OCI-LY7 (cell line): Measurements from ENCODE around the gene UBE2J2. TPM values are rescaled to one million over a fixed set of nuclear protein-coding genes. Genes with fewer than 3 reads are reported as not detected.

Experiments used
- BruUV-seq: library from RNA; stranded (reverse); fragments of 400-500 nt; replicated peaks from 2 replicates; lab custom pipeline; 2021; lab: Mats Ljungman, UMichigan
- CTCF ChIA-PET: fragments of 300-600 bp; sonication (Branson Sonifier 250); formaldehyde crosslinking; loops from one replicate; lab custom pipeline; 2022; ENCODE audit warnings: antibody characterized with exemption; ENCODE audit not compliant: unreplicated experiment; lab: Charles Lee
- POLR2A ChIA-PET: fragments of 300-600 bp; sonication (Branson Sonifier 250); formaldehyde crosslinking; loops from one replicate; lab custom pipeline; 2022; ENCODE audit warnings: antibody characterized with exemption; lab: Charles Lee
- DNase-seq: peaks from one replicate; pipeline ENCODE4 v3.0.0-alpha.2; 2015; ENCODE audit warnings: low spot score
- H2AFZ ChIP-seq: fragments of 200-600 bp; sonication (generic), shearing (Covaris generic); 2 replicates; pipeline ENCODE4 v1.6.1; 2014; ENCODE audit warnings: mild to moderate bottlenecking, antibody characterized with exemption, low read length, moderate library complexity
- H3K27ac ChIP-seq: fragments of 200-600 bp; sonication (generic); 2 replicates; pipeline ENCODE4 v1.5.1; 2014; ENCODE audit warnings: mixed run types, low read depth, mild to moderate bottlenecking, moderate library complexity, low read length, inconsistent platforms; ENCODE audit not compliant: poor library complexity, severe bottlenecking
- H3K36me3 ChIP-seq: fragments of 200-600 bp; sonication (generic); 2 replicates; pipeline ENCODE4 v1.6.1; 2014; ENCODE audit warnings: mild to moderate bottlenecking, antibody characterized with exemption, low read length, moderate library complexity, mixed read lengths; ENCODE audit not compliant: insufficient read depth
- H3K4me1 ChIP-seq: fragments of 200-600 bp; sonication (generic); 2 replicates; pipeline ENCODE4 v1.5.1; 2014; ENCODE audit warnings: mild to moderate bottlenecking, low read length; ENCODE audit not compliant: insufficient read depth, poor library complexity, severe bottlenecking
- H3K4me2 ChIP-seq: fragments of 200-600 bp; sonication (generic); 2 replicates; pipeline ENCODE4 v1.6.1; 2014; ENCODE audit warnings: mild to moderate bottlenecking, low read length
- H3K4me3 ChIP-seq: fragments of 200-600 bp; sonication (generic); 2 replicates; pipeline ENCODE4 v1.5.1; 2014; ENCODE audit warnings: mild to moderate bottlenecking, low read depth, low read length; ENCODE audit not compliant: poor library complexity, severe bottlenecking
- H3K79me2 ChIP-seq: fragments of 200-600 bp; sonication (generic); 2 replicates; pipeline ENCODE4 v1.6.1; 2016; ENCODE audit warnings: low read depth, mild to moderate bottlenecking, low read length, moderate library complexity, mixed read lengths; ENCODE audit not compliant: insufficient read depth
- H3K9me2 ChIP-seq: fragments of 200-600 bp; sonication (generic); 2 replicates; pipeline ENCODE4 v1.6.1; 2016; ENCODE audit warnings: mild to moderate bottlenecking, low read length, mixed read lengths; ENCODE audit not compliant: insufficient read depth
- H3K9me3 ChIP-seq: fragments of 200-600 bp; sonication (generic); 2 replicates; pipeline ENCODE4 v1.6.1; 2014; ENCODE audit warnings: mild to moderate bottlenecking, mixed run types, low read length, mixed read lengths
- H4K20me1 ChIP-seq: fragments of 200-600 bp; sonication (generic); 2 replicates; pipeline ENCODE4 v1.6.1; 2014; ENCODE audit warnings: mild to moderate bottlenecking, antibody characterized with exemption, low read length, moderate library complexity, mixed read lengths; ENCODE audit not compliant: insufficient read depth
- CTCF ChIP-seq: fragments of 200-600 bp; sonication (generic); conservative IDR thresholded peaks from 2 replicates; pipeline ENCODE4 v1.5.1; 2014; ENCODE audit warnings: mild to moderate bottlenecking, antibody characterized with exemption, low read length, moderate library complexity, mixed read lengths
- EZH2phosphoT487 ChIP-seq: fragments of 200-600 bp; sonication (generic); IDR thresholded peaks from 2 replicates; pipeline ENCODE4 v1.6.1; 2018; ENCODE audit warnings: low read depth, borderline replicate concordance, mild to moderate bottlenecking, mixed run types, antibody characterized with exemption, low read length, moderate library complexity, mixed read lengths
- intact Hi-C: fragments of 100-400 bp; cut with micrococcal nuclease; formaldehyde crosslinking; loops from one replicate; pipeline ENCODE4 v1.10.0; 2022; ENCODE audit not compliant: unreplicated experiment
- total RNA-seq, 2 experiments: library from RNA; depleted of rRNA in 1 of 2; stranded (reverse); fragments of >200 nt in 1 of 2; shearing (Covaris generic) in 1 of 2; gene quantifications; 2 replicates each; pipeline ENCODE4 v1.2.3, GENCODE V29; 2014 to 2022

The UBE2J2 gene
- total RNA-seq, 2 experiments from 2014 or later: 69.2 to 88.7 TPM

DNA sequence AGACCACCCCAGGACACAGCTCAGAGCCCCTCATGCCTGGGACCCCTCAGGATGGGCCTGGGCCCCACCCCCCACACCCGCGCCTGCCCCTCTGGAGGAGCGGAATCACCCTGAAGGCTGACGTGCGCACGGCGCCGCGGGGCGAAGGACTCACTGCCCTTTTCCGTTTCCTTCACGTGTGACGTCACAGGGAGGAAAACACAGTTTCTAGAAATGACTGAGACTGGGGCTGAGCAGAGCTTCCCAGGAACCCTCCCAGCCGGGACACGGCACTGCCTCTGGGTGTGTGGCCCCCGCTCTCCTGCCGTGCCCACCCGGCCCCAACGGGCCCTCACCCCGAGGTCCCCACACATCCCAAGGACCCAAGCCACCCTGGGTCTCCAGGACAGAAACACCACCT lies 54.3 kb downstream of the UBE2J2 start:
- BruUV-seq: no TSS peak
- no peak for TF ChIP-seq CTCF
- TF ChIP-seq EZH2phosphoT487: no peak
- Histone ChIP-seq H4K20me1 (no peaks in the 10 kb centered on the region), H3K36me3 (peaks cover 64% of the 10 kb centered on the region), H3K9me2 (no peaks in the 10 kb centered on the region), H3K79me2 (no peaks in the 10 kb centered on the region), H3K4me1 (no peaks in the 10 kb centered on the region), H3K4me3 (no peak overlapping the region), H3K27ac (no peak overlapping the region), H3K4me2 (no peak overlapping the region), H2AFZ (no peak overlapping the region), H3K9me3 (no peaks in the 10 kb centered on the region)
- DNase-seq: no peak
- CTCF ChIA-PET: no interaction called here
- POLR2A ChIA-PET: no interaction called here
- intact Hi-C loops: no loop called here

GRCh38 chr1:1218524-1219200 lies 55.0 kb downstream of the UBE2J2 start:
- no peak for DNase-seq
- Histone ChIP-seq H3K4me3 (no peak overlapping the region), H3K36me3 (peaks cover 60% of the 10 kb centered on the region), H3K4me1 (no peaks in the 10 kb centered on the region), H3K4me2 (no peak overlapping the region), H3K79me2 (no peaks in the 10 kb centered on the region), H2AFZ (no peak overlapping the region), H3K27ac (no peak overlapping the region), H4K20me1 (no peaks in the 10 kb centered on the region), H3K9me3 (no peaks in the 10 kb centered on the region), H3K9me2 (no peaks in the 10 kb centered on the region)
- no TSS peak for BruUV-seq
- ChIA-PET POLR2A (no interaction called here), CTCF (no interaction called here)
- TF ChIP-seq EZH2phosphoT487 (no peak), CTCF (no peak)
- intact Hi-C loops: no loop called here
